Esophagus muscularis mucosa (tissue), 4 donors: ENCODE measurements around the gene NKAIN2.

Experiments used
- EP300 ChIP-seq: sonication (generic); formaldehyde crosslinking; IDR thresholded peaks from one replicate; pipeline ENCODE4 v1.6.1; 2017; ENCODE audit warnings: antibody characterized with exemption
- POLR2A ChIP-seq: fragments of 450-650 bp; IDR thresholded peaks from one replicate; pipeline ENCODE4 v1.6.1; 2017; ENCODE audit warnings: antibody characterized with exemption, moderate library complexity, mild to moderate bottlenecking, low read depth
- POLR2AphosphoS5 ChIP-seq, 2 donors: sonication (generic); formaldehyde crosslinking; IDR thresholded peaks; one replicate each; pipeline ENCODE4 v1.6.1; 2017; ENCODE audit warnings: antibody characterized with exemption in 2 of 2
- TF ChIP-seq, protein P1 (sequence below), 3 experiments: fragments of 200-600 bp in 2 of 3; fragments of 450-650 bp in 1 of 3; sonication (generic) in 2 of 3; IDR thresholded peaks; one replicate each; pipeline ENCODE4 v1.5.1; 2017 to 2019; ENCODE audit warnings: antibody characterized with exemption in 3 of 3, mild to moderate bottlenecking in 2 of 3, moderate library complexity in 1 of 3

DNA sequence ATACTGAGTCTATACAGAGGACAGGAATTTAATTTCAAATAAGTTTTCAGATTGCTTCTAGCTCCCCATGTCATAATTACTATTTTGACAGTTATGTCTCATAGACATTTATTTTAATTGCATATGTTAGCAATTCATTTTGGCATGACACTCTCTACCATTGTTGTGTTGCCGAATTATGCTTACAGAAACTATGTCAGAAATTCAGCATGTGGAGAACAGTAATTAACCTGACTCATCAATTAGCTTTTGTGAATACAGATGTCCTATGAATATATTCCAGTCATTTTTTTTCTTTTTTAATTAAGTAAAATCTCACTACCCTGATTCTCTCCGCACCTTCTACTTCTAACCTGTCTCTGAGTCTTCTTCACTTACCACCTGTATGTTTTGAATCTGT lies 105.1 kb downstream of the NKAIN2 start:
- TF ChIP-seq POLR2A (no peak), POLR2AphosphoS5 (IDR thresholded peaks at IDR 0.05) (no peak), EP300 (no peak)
- TF ChIP-seq, protein P1, sequence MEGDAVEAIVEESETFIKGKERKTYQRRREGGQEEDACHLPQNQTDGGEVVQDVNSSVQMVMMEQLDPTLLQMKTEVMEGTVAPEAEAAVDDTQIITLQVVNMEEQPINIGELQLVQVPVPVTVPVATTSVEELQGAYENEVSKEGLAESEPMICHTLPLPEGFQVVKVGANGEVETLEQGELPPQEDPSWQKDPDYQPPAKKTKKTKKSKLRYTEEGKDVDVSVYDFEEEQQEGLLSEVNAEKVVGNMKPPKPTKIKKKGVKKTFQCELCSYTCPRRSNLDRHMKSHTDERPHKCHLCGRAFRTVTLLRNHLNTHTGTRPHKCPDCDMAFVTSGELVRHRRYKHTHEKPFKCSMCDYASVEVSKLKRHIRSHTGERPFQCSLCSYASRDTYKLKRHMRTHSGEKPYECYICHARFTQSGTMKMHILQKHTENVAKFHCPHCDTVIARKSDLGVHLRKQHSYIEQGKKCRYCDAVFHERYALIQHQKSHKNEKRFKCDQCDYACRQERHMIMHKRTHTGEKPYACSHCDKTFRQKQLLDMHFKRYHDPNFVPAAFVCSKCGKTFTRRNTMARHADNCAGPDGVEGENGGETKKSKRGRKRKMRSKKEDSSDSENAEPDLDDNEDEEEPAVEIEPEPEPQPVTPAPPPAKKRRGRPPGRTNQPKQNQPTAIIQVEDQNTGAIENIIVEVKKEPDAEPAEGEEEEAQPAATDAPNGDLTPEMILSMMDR (IDR thresholded peaks at IDR 0.05) = no peak
